ENCODE measurements around the gene TRIM32.

DNA sequence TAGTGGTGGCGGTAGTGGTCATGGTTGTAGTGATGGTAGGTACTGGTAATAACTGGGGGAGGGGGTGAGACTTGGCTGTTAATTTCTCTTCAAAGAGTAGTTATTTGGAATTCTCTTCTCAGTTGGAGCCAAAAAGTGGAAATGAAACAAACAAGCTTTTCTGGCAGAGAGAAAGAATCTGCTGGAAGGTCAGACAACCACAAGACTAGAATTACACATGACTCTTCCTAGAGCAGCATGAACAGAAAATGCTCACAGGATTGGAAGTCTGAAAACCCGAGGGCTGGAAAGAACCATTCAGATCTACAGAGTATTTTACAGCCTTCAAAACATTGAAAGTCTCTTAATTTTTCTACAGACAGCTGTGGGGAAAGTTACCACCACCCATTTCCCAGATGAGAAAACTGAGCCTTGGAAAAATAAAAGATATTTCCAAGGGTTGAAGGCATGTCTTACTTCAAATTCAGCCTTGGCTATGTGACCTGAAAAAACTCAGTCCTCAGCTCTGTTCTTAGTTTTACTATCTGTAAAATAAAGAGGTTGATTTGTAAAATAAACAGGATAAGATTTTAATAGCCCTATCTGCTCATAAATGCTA lies 42.9 kb upstream of the TRIM32 start:
- TF ChIP-seq, protein P1, sequence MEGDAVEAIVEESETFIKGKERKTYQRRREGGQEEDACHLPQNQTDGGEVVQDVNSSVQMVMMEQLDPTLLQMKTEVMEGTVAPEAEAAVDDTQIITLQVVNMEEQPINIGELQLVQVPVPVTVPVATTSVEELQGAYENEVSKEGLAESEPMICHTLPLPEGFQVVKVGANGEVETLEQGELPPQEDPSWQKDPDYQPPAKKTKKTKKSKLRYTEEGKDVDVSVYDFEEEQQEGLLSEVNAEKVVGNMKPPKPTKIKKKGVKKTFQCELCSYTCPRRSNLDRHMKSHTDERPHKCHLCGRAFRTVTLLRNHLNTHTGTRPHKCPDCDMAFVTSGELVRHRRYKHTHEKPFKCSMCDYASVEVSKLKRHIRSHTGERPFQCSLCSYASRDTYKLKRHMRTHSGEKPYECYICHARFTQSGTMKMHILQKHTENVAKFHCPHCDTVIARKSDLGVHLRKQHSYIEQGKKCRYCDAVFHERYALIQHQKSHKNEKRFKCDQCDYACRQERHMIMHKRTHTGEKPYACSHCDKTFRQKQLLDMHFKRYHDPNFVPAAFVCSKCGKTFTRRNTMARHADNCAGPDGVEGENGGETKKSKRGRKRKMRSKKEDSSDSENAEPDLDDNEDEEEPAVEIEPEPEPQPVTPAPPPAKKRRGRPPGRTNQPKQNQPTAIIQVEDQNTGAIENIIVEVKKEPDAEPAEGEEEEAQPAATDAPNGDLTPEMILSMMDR (IDR thresholded peaks at IDR 0.05) = no peak
- no peak for TF ChIP-seq POLR2A (IDR thresholded peaks at IDR 0.05)

Data from thyroid gland (tissue), 4 donors.